22Rv1 (cell line): ENCODE results near the gene SLC1A1.

Source experiments
- H3K27ac ChIP-seq: fragments of 450-650 bp; 2 replicates; pipeline ENCODE4 v1.5.1; 2017
- ZFX ChIP-seq: fragments of 450-650 bp; IDR thresholded peaks from 2 replicates; pipeline ENCODE4 v1.6.1; 2017; ENCODE audit warnings: antibody characterized with exemption, borderline replicate concordance
- TF ChIP-seq, protein P1 (sequence below): fragments of 450-650 bp; IDR thresholded peaks from 2 replicates; pipeline ENCODE4 v1.5.1; 2017; ENCODE audit warnings: mild to moderate bottlenecking

The SLC1A1 gene

DNA sequence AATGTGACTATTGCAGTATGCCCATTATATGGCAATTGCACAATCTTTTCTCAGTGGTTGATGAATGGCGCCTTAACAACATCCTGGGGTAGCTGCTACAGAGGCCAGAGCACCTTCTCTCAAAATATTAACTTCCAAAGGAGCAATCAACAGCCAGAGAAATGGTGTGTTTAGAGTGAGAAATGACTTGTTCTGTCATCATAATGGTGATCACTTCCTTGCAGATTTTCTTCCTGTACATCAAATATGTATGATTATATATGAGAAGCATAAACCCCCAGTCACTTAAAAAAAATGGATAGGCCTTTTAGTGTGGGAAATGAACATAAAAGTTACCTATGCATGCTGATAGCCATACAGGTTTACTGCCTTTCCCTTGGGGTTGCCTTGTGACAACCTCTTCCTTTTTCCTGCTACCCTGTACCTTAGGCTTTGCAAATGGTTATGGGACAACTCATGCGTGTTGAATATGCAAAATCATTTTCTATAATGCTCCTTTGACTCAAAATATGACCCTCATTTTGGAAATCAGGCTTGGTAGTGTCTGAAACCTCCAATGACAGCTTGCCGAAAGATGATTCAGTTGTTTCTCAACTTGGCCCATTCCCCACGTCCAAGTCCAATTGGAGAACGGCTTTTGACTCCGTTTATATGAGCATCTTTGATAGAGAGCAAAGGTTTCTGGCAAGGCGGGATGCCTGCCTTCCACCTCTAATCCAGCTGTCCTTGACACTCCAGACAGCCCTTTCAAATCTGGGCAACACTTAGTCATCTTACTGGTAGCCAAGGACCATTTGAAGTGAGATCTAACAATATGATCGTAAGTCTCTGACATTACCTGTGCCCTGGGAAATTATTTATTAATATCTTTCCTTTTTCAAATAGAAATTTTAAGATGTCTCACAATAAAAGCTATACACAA is 69.3 kb downstream of the SLC1A1 start:
- no peak overlapping the region for H3K27ac ChIP-seq
- no peak for TF ChIP-seq ZFX
- TF ChIP-seq, protein P1, sequence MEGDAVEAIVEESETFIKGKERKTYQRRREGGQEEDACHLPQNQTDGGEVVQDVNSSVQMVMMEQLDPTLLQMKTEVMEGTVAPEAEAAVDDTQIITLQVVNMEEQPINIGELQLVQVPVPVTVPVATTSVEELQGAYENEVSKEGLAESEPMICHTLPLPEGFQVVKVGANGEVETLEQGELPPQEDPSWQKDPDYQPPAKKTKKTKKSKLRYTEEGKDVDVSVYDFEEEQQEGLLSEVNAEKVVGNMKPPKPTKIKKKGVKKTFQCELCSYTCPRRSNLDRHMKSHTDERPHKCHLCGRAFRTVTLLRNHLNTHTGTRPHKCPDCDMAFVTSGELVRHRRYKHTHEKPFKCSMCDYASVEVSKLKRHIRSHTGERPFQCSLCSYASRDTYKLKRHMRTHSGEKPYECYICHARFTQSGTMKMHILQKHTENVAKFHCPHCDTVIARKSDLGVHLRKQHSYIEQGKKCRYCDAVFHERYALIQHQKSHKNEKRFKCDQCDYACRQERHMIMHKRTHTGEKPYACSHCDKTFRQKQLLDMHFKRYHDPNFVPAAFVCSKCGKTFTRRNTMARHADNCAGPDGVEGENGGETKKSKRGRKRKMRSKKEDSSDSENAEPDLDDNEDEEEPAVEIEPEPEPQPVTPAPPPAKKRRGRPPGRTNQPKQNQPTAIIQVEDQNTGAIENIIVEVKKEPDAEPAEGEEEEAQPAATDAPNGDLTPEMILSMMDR: no peak

DNA sequence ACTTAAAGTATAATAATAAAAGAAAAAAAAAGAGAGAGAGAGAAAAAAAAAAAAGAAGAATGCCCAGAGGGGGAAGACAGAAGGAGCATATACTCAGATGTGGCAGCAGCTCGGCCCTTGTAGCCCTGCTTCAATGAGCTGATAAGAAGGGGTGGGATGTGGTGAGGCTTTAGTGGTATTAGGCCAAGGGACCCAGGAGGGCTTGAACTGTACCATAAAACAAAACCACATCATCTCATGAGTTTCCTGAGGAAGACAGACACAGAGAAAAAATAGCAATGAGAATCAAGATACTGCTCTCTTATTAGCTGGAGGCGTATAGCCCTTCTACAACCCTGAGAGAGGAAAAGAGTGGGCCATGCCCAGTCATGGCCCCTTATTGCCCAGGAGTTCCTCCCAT is 72.8 kb downstream of the SLC1A1 start:
- TF ChIP-seq, protein P1: no peak
- TF ChIP-seq ZFX: no peak
- no peak overlapping the region for H3K27ac ChIP-seq

DNA sequence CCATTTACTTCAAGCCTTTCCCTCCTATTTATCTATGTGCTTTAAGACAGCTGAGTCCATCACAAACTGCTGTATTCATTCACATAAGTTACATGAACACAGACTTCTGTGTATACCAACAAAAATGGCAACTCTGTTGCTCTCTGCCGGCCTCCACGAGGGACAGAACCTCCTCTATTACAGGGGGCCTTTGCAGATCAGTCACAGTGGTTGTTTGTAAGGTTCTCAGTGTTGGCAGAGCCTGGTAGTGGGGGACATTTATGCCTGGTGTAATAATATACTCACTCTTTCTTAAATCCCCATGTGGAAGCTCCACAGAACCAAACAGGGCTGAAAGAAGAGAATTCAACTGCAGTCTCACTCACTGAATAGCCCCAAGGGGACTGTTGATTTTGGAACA is 76.5 kb downstream of the SLC1A1 start:
- no peak for TF ChIP-seq ZFX
- TF ChIP-seq, protein P1: no peak
- no peak overlapping the region for H3K27ac ChIP-seq

DNA sequence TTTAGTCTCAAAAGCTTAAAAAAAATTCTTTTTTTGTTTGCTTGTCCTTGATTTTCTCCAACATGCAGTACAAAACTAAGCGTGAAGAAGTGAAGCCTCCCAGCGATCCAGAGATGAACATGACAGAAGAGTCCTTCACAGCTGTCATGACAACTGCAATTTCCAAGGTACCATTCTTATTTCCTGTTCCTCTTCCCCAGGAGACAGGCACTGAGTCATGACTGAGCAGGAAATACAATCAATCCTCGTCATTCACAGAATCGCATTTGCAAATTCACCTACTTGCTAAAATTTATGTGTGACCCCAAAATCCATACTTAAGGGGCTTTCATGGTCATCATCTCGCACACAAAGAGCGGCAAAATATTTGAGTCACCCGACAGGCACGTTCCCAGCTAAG is 77.3 kb downstream of the SLC1A1 start:
- H3K27ac ChIP-seq: no peak overlapping the region
- no peak for TF ChIP-seq ZFX
- TF ChIP-seq, protein P1: no peak

DNA sequence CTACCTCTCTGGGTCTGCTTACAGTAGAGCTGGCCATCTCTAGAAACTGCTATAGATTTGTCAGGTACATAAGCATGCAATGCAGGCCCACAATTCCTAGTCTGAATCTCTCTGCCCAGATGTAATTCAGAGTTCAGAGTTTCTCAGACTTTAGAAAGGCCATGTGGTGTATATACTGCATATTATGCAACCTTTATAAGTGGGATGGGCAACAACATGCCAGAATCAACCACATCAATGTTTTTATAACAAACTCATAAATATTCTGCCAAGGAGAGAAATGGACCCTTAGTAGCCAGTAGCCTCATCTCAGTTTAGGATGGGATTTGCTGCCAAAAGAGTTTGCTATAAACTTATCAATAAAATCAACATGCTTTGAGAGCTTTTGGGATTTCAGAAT is 78.8 kb downstream of the SLC1A1 start:
- no peak overlapping the region for H3K27ac ChIP-seq
- TF ChIP-seq, protein P1: no peak
- no peak for TF ChIP-seq ZFX

DNA sequence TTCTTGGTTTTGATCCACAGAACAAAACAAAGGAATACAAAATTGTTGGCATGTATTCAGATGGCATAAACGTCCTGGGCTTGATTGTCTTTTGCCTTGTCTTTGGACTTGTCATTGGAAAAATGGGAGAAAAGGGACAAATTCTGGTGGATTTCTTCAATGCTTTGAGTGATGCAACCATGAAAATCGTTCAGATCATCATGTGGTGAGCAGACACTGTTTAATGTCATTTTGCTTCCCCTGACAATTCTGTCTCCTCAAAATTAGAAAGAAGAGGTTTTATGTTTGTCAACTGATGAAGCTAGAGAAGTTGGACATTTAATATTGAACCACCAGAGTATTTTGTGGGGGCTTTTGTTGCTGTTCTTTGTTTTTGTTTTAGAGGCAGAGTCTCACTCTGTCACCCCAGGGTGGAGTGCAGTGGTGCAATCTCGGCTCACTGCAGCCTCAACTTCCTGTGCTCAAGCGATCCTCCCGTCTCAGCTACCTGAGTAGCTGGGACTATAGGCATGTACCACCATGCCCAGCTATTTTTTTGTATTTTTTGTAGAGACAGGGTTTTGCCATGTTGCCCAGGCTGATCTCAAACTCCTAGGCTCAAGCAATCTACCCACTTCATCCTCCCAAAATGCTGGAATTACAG is 82.0 kb downstream of the SLC1A1 start:
- no peak overlapping the region for H3K27ac ChIP-seq
- TF ChIP-seq ZFX: no peak
- TF ChIP-seq, protein P1: no peak

DNA sequence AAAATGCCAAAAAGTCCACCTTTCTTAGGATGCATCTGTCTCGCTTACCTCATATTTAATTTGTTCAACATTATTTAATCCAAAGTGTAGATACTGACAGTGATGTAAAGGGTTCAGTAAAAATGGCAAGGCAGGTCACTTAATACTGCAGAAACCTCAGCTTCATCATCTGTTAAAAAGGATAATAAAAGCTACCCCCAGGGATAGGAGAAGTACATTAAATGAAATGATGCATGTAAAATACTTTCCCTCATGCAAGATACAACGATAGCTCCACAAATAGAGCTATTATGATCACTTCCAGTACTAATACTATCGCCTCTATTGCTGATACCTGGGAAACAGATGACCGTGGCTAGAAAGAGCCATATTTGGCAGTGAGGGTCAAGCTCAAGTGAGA is 82.9 kb downstream of the SLC1A1 start:
- TF ChIP-seq, protein P1: no peak
- no peak for TF ChIP-seq ZFX
- no peak overlapping the region for H3K27ac ChIP-seq
